Activated T-cell treated with anti-CD3 and anti-CD28 coated beads for 1 hour (primary cell): ENCODE data around the gene CCDC184.
"Not testable (repeated sequence)": the region's sequence is repeated elsewhere in the genome, so short reads cannot be mapped to it uniquely, and the experiment has no call there.

Experiments
- DNase-seq: peaks from one replicate; pipeline ENCODE4 v3.0.0-alpha.2; 2020; ENCODE audit warnings: low read depth

Gene CCDC184

GRCh38 chr12:48203192-48203591, 19.7 kb downstream of the CCDC184 start, which contains the start of gene OR10AD1:
Gene OR10AD1 (minus strand): TSS chr12:48203292. CDS start chr12:48203292, 0 bp downstream.
- no peak for DNase-seq

GRCh38 chr12:48209495-48209894, 26.1 kb downstream of the CCDC184 start:
- DNase-seq: not testable (repeated sequence)

GRCh38 chr12:48216785-48217184, 33.3 kb downstream of the CCDC184 start:
- DNase-seq: no peak

- DNase-seq: no peak
Measured at GRCh38 chr12:48219631-48220030, 36.2 kb downstream of the CCDC184 start.

- no peak for DNase-seq
Measured at GRCh38 chr12:48220701-48221100, 37.3 kb downstream of the CCDC184 start.

- no peak for DNase-seq
Measured at GRCh38 chr12:48221645-48222044, 38.2 kb downstream of the CCDC184 start.

GRCh38 chr12:48224533-48224932, 41.1 kb downstream of the CCDC184 start:
- DNase-seq: not testable (repeated sequence)

GRCh38 chr12:48231169-48231958, 47.9 kb downstream of the CCDC184 start:
- not testable (repeated sequence) for DNase-seq
